HG03159 (cell line): ENCODE measurements around the gene VTI1B.

Experiments used
- ATAC-seq: cut with Tn5 transposase; IDR thresholded peaks from one replicate; pipeline ENCODE4 v1.9.1; 2021; ENCODE audit warnings: mild to moderate bottlenecking, moderate library complexity; ENCODE audit not compliant: unreplicated experiment

Gene VTI1B

GRCh38 chr14:67680121-67680602 lies 5.7 kb upstream of the VTI1B start:
- ATAC-seq: peak; percentile 90

GRCh38 chr14:67679006-67679405 lies 4.6 kb upstream of the VTI1B start:
- ATAC-seq: no peak

- no peak for ATAC-seq
Measured at GRCh38 chr14:67675219-67675582, 769 bp upstream of the VTI1B start.

GRCh38 chr14:67674139-67674479 lies 323 bp downstream of the VTI1B start:
- peak; percentile 44 for ATAC-seq

- no peak for ATAC-seq
Measured at GRCh38 chr14:67673451-67673850, 981 bp downstream of the VTI1B start.

GRCh38 chr14:67668559-67668958 lies 5.9 kb downstream of the VTI1B start:
- ATAC-seq: no peak

GRCh38 chr14:67666750-67667449 lies 7.5 kb downstream of the VTI1B start:
- no peak for ATAC-seq

GRCh38 chr14:67665868-67666267 lies 8.6 kb downstream of the VTI1B start:
- ATAC-seq: no peak

- ATAC-seq: no peak
Measured at GRCh38 chr14:67663633-67664032, 10.8 kb downstream of the VTI1B start.

GRCh38 chr14:67653651-67654280 lies 20.7 kb downstream of the VTI1B start:
- no peak for ATAC-seq

- ATAC-seq: no peak
Measured at GRCh38 chr14:67652189-67652588, 22.2 kb downstream of the VTI1B start.

GRCh38 chr14:67650694-67651093 lies 23.7 kb downstream of the VTI1B start:
- no peak for ATAC-seq

- no peak for ATAC-seq
Measured at GRCh38 chr14:67650151-67650550, 24.3 kb downstream of the VTI1B start.

GRCh38 chr14:67646131-67646530 lies 28.3 kb downstream of the VTI1B start:
- no peak for ATAC-seq

- no peak for ATAC-seq
Measured at GRCh38 chr14:67645414-67645813, 29.0 kb downstream of the VTI1B start.

- no peak for ATAC-seq
Measured at GRCh38 chr14:67644428-67644827, 30.0 kb downstream of the VTI1B start.

- no peak for ATAC-seq
Measured at GRCh38 chr14:67643713-67644112, 30.7 kb downstream of the VTI1B start.

- no peak for ATAC-seq
Measured at GRCh38 chr14:67641902-67642749, 32.3 kb downstream of the VTI1B start.

- ATAC-seq: no peak
Measured at GRCh38 chr14:67641480-67641879, 33.0 kb downstream of the VTI1B start.

GRCh38 chr14:67638642-67639041 lies 35.8 kb downstream of the VTI1B start:
- ATAC-seq: no peak

- no peak for ATAC-seq
Measured at GRCh38 chr14:67636361-67636919, 38.0 kb downstream of the VTI1B start.
